HEK293T (cell line): ENCODE measurements around the gene FAM124A.

Experiments
- ELF4 ChIP-seq: fragments of 450-650 bp; IDR thresholded peaks from 2 replicates; pipeline ENCODE4 v1.6.1; 2017; ENCODE audit warnings: antibody characterized with exemption
- HDGF ChIP-seq: fragments of 450-650 bp; IDR thresholded peaks from 2 replicates; pipeline ENCODE4 v1.6.1; 2017; ENCODE audit warnings: antibody characterized with exemption, borderline replicate concordance
- SP1 ChIP-seq: fragments of 450-650 bp; IDR thresholded peaks from 2 replicates; pipeline ENCODE4 v1.6.1; 2017
- SUZ12 ChIP-seq: fragments of 450-650 bp; IDR thresholded peaks from 2 replicates; pipeline ENCODE4 v1.6.1; 2016; ENCODE audit warnings: mild to moderate bottlenecking

DNA sequence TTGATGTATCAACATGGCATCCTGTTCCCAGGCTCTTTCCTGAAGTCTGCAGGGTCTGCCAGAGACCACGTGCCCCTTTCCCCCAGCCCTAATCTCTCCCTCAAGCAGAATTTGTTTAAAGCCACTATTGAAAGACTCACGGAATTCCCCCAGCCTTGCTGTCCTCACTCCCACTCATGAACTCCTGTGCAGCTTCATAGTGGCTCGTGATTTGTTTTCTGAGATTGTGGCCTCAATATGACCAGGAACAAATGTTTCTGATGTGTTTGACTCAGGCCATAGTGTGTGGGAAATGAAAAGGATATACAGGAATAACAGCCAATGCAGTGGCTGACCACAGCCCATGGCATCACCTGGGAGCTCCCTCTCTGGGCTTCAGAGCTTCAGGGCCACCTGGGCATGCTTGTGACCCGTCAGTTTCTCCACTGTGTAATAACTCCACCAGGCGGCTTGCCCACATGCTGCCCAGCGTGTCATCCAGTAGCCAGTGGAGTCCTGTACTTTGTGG is 109.2 kb downstream of the FAM124A start:
- TF ChIP-seq ELF4 (no peak), SP1 (no peak), SUZ12 (no peak), HDGF (no peak)
